HUES64 (cell line): ENCODE data around the gene HSD17B2.

Source experiments
- H3K27ac ChIP-seq: 2 replicates; pipeline ENCODE4 v1.7.0; 2013; ENCODE audit warnings: low read depth, low read length, inconsistent platforms
- H3K27me3 ChIP-seq: 2 replicates; pipeline ENCODE4 v1.6.1; 2013; ENCODE audit warnings: mild to moderate bottlenecking, low read length; ENCODE audit not compliant: insufficient read depth
- H3K36me3 ChIP-seq: 2 replicates; pipeline ENCODE4 v1.6.1; 2013; ENCODE audit warnings: mild to moderate bottlenecking, low read length; ENCODE audit not compliant: insufficient read depth
- H3K4me1 ChIP-seq: 2 replicates; pipeline ENCODE4 v1.6.1; 2013; ENCODE audit warnings: mild to moderate bottlenecking, low read length, moderate library complexity; ENCODE audit not compliant: insufficient read depth
- H3K4me3 ChIP-seq: 2 replicates; pipeline ENCODE4 v1.5.1; 2013; ENCODE audit warnings: mild to moderate bottlenecking, low read length, moderate library complexity
- H3K9ac ChIP-seq: 2 replicates; pipeline ENCODE4 v1.6.1; 2013; ENCODE audit warnings: mild to moderate bottlenecking, low read depth, low read length
- H3K9me3 ChIP-seq: 2 replicates; pipeline ENCODE4 v1.6.1; 2013; ENCODE audit warnings: low read depth, low read length; ENCODE audit not compliant: insufficient read depth
- WGBS: fragments of 150-250, 120-280 bp; methylation state at CpG from one replicate; pipeline ENCODE4 v1.1.7; 2013; ENCODE audit warnings: missing lambda C conversion rate; 5-methylcytosine and 5-hydroxymethylcytosine counted together

The HSD17B2 gene

GRCh38 chr16:82082543-82083244, 47.6 kb downstream of the HSD17B2 start:
- H3K27me3 ChIP-seq = no peaks in the 10 kb centered on the region
- H3K4me3 ChIP-seq = no peak overlapping the region
- no peaks in the 10 kb centered on the region for H3K36me3 ChIP-seq
- H3K9me3 ChIP-seq = peaks cover 10% of the 10 kb centered on the region; the same call in 1 of the 2 replicates
- H3K9ac ChIP-seq = no peak overlapping the region
- no peaks in the 10 kb centered on the region for H3K4me1 ChIP-seq
- no CpG with 5 or more reads among the region's 2 CpGs for WGBS
- no peak overlapping the region for H3K27ac ChIP-seq

GRCh38 chr16:82083710-82084353, 48.8 kb downstream of the HSD17B2 start:
- Histone ChIP-seq H3K4me3 (no peak overlapping the region), H3K4me1 (no peaks in the 10 kb centered on the region), H3K27me3 (no peaks in the 10 kb centered on the region), H3K9me3 (peaks cover 4% of the 10 kb centered on the region; the same call in 1 of the 2 replicates), H3K27ac (no peak overlapping the region), H3K36me3 (no peaks in the 10 kb centered on the region), H3K9ac (no peak overlapping the region)
- WGBS = 95% methylated on average over 6 of the region's 6 CpGs

- Histone ChIP-seq H3K27ac (no peak overlapping the region), H3K9ac (no peak overlapping the region), H3K9me3 (no peaks in the 10 kb centered on the region), H3K4me1 (no peaks in the 10 kb centered on the region), H3K36me3 (no peaks in the 10 kb centered on the region), H3K27me3 (no peaks in the 10 kb centered on the region), H3K4me3 (no peak overlapping the region)
- WGBS = 63% methylated on average over 2 of the region's 2 CpGs
Observed at GRCh38 chr16:82085011-82085779, 50.1 kb downstream of the HSD17B2 start.

GRCh38 chr16:82088483-82088882, 53.4 kb downstream of the HSD17B2 start:
- no peaks in the 10 kb centered on the region for H3K9me3 ChIP-seq
- no peak overlapping the region for H3K9ac ChIP-seq
- H3K27ac ChIP-seq = no peak overlapping the region
- 100% methylated on average over 4 of the region's 4 CpGs for WGBS
- no peaks in the 10 kb centered on the region for H3K27me3 ChIP-seq
- no peaks in the 10 kb centered on the region for H3K36me3 ChIP-seq
- no peak overlapping the region for H3K4me3 ChIP-seq
- no peaks in the 10 kb centered on the region for H3K4me1 ChIP-seq

- Histone ChIP-seq H3K9me3 (no peaks in the 10 kb centered on the region), H3K4me3 (no peak overlapping the region), H3K27ac (no peak overlapping the region), H3K4me1 (peaks cover 9% of the 10 kb centered on the region), H3K27me3 (no peaks in the 10 kb centered on the region), H3K36me3 (no peaks in the 10 kb centered on the region), H3K9ac (no peak overlapping the region)
- 95% methylated on average over 1 of the region's 1 CpG for whole genome bisulfite sequencing
Observed at GRCh38 chr16:82091241-82091640, 56.2 kb downstream of the HSD17B2 start.

- 92% methylated on average over 1 of the region's 2 CpGs for WGBS
- H3K27ac ChIP-seq = no peak overlapping the region
- H3K27me3 ChIP-seq = no peaks in the 10 kb centered on the region
- H3K4me1 ChIP-seq = peaks cover 9% of the 10 kb centered on the region
- no peak overlapping the region for H3K9ac ChIP-seq
- H3K4me3 ChIP-seq = no peak overlapping the region
- H3K9me3 ChIP-seq = no peaks in the 10 kb centered on the region
- H3K36me3 ChIP-seq = no peaks in the 10 kb centered on the region
Observed at GRCh38 chr16:82092711-82093110, 57.7 kb downstream of the HSD17B2 start.

- Histone ChIP-seq H3K9me3 (no peaks in the 10 kb centered on the region), H3K4me3 (no peak overlapping the region), H3K4me1 (peaks cover 9% of the 10 kb centered on the region), H3K9ac (no peak overlapping the region), H3K27ac (no peak overlapping the region), H3K36me3 (no peaks in the 10 kb centered on the region), H3K27me3 (no peaks in the 10 kb centered on the region)
Observed at GRCh38 chr16:82093666-82094300, 58.7 kb downstream of the HSD17B2 start.

- Histone ChIP-seq H3K36me3 (no peaks in the 10 kb centered on the region), H3K27me3 (no peaks in the 10 kb centered on the region), H3K9ac (no peak overlapping the region), H3K27ac (peak overlapping the region; percentile 82; the same call in 1 of the 2 replicates), H3K9me3 (0 out of 2 replicates have a peak, but pooled peaks cover 3% of the 10 kb centered on the region), H3K4me1 (peaks cover 9% of the 10 kb centered on the region), H3K4me3 (no peak overlapping the region)
- WGBS = 32% methylated on average over 7 of the region's 8 CpGs
Observed at GRCh38 chr16:82094942-82095540, 60.0 kb downstream of the HSD17B2 start.

GRCh38 chr16:82096641-82097040, 61.6 kb downstream of the HSD17B2 start:
- H3K4me3 ChIP-seq = no peak overlapping the region
- 0 out of 2 replicates have a peak, but pooled peaks cover 4% of the 10 kb centered on the region for H3K9me3 ChIP-seq
- no peak overlapping the region for H3K9ac ChIP-seq
- H3K36me3 ChIP-seq = no peaks in the 10 kb centered on the region
- H3K27me3 ChIP-seq = no peaks in the 10 kb centered on the region
- 93% methylated on average over 3 of the region's 3 CpGs for WGBS
- no peak overlapping the region for H3K27ac ChIP-seq
- H3K4me1 ChIP-seq = peaks cover 9% of the 10 kb centered on the region

GRCh38 chr16:82105107-82105506, 70.1 kb downstream of the HSD17B2 start:
- Histone ChIP-seq H3K27me3 (no peaks in the 10 kb centered on the region), H3K36me3 (no peaks in the 10 kb centered on the region), H3K9me3 (no peaks in the 10 kb centered on the region), H3K9ac (no peak overlapping the region), H3K4me3 (no peak overlapping the region), H3K4me1 (no peaks in the 10 kb centered on the region), H3K27ac (no peak overlapping the region)
- WGBS = 94% methylated on average over 8 of the region's 8 CpGs
